Astrocyte (in vitro differentiated cells and primary cell): ENCODE measurements around the gene DACT2. TPM values are rescaled to one million over a fixed set of nuclear protein-coding genes. Genes with fewer than 3 reads are reported as not detected.

ENCODE experiments used
- DNase-seq: peaks from one replicate; pipeline ENCODE4 v3.0.0-alpha.2; 2010; ENCODE audit warnings: low read depth
- FAIRE-seq: peaks from 2 replicates; lab custom pipeline; 2011; peaks lifted over from hg19 to GRCh38; lab: Jason Lieb, UNC
- H2AFZ ChIP-seq: 2 replicates; pipeline ENCODE4 v1.6.0; 2012; ENCODE audit warnings: low read depth, low read length, inconsistent platforms
- H3K27ac ChIP-seq: 2 replicates; pipeline ENCODE4 v1.5.1; 2011; ENCODE audit warnings: low read depth, low read length, inconsistent platforms
- H3K27me3 ChIP-seq: 2 replicates; pipeline ENCODE4 v1.6.0; 2011; ENCODE audit warnings: low read length, inconsistent platforms; ENCODE audit not compliant: insufficient read depth
- H3K36me3 ChIP-seq: 2 replicates; pipeline ENCODE4 v1.5.1; 2011; ENCODE audit warnings: low read length, inconsistent platforms; ENCODE audit not compliant: insufficient read depth
- H3K4me1 ChIP-seq: 2 replicates; pipeline ENCODE4 v1.5.1; 2011; ENCODE audit warnings: low read length, inconsistent platforms; ENCODE audit not compliant: insufficient read depth
- H3K4me2 ChIP-seq: 2 replicates; pipeline ENCODE4 v1.6.0; 2012; ENCODE audit warnings: low read length, inconsistent platforms
- H3K4me3 ChIP-seq: 2 replicates; pipeline ENCODE4 v1.5.1; 2011; ENCODE audit warnings: low read depth, mild to moderate bottlenecking, low read length, inconsistent platforms; ENCODE audit not compliant: insufficient read depth
- H3K79me2 ChIP-seq: 2 replicates; pipeline ENCODE4 v1.6.0; 2012; ENCODE audit warnings: mild to moderate bottlenecking, low read length, inconsistent platforms; ENCODE audit not compliant: insufficient read depth
- H3K9ac ChIP-seq: 2 replicates; pipeline ENCODE4 v1.6.0; 2012; ENCODE audit warnings: mild to moderate bottlenecking, low read length, inconsistent platforms
- H3K9me3 ChIP-seq: 2 replicates; pipeline ENCODE4 v1.5.1; 2012; ENCODE audit warnings: low read depth, mild to moderate bottlenecking, low read length, inconsistent platforms; ENCODE audit not compliant: insufficient read depth
- H4K20me1 ChIP-seq: 2 replicates; pipeline ENCODE4 v1.6.0; 2012; ENCODE audit warnings: low read length, inconsistent platforms; ENCODE audit not compliant: insufficient read depth
- H3K27ac Mint-ChIP-seq: one replicate; pipeline ENCODE4 v1.8.0; 2021; ENCODE audit warnings: mild to moderate bottlenecking, mixed read lengths; ENCODE audit not compliant: unreplicated experiment
- H3K27me3 Mint-ChIP-seq: one replicate; pipeline ENCODE4 v1.8.0; 2021; ENCODE audit warnings: low read depth, mixed read lengths; ENCODE audit not compliant: unreplicated experiment
- H3K36me3 Mint-ChIP-seq: one replicate; pipeline ENCODE4 v1.8.0; 2021; ENCODE audit warnings: low read depth, mixed read lengths; ENCODE audit not compliant: unreplicated experiment
- H3K4me1 Mint-ChIP-seq: one replicate; pipeline ENCODE4 v1.8.0; 2021; ENCODE audit warnings: low read depth, mixed read lengths; ENCODE audit not compliant: unreplicated experiment
- H3K4me3 Mint-ChIP-seq: one replicate; pipeline ENCODE4 v1.8.0; 2021; ENCODE audit warnings: mild to moderate bottlenecking, moderate library complexity, mixed read lengths; ENCODE audit not compliant: unreplicated experiment
- H3K9me3 Mint-ChIP-seq: one replicate; pipeline ENCODE4 v1.8.0; 2021; ENCODE audit warnings: mild to moderate bottlenecking, mixed read lengths; ENCODE audit not compliant: unreplicated experiment
- CTCF ChIP-seq: IDR thresholded peaks from 2 replicates; pipeline ENCODE4 v1.5.1; 2011; ENCODE audit warnings: low read depth, mild to moderate bottlenecking, inconsistent platforms, low read length, moderate library complexity; ENCODE audit not compliant: insufficient read depth
- EZH2 ChIP-seq: IDR thresholded peaks from 2 replicates; pipeline ENCODE4 v1.6.1; 2012; ENCODE audit warnings: mild to moderate bottlenecking, low read length, inconsistent platforms; ENCODE audit not compliant: insufficient read depth
- total RNA-seq: library from RNA; stranded (reverse); gene quantifications from 2 replicates; pipeline ENCODE4 v1.2.1, GENCODE V29; 2021

The DACT2 gene
- total RNA-seq, 1 donor from 2014 or later, result 0.20 TPM

- no peak for TF ChIP-seq CTCF
- no peak for DNase-seq
- Histone ChIP-seq H2AFZ (no peak overlapping the region), H3K27me3 (no peaks in the 10 kb centered on the region), H3K9ac (no peak overlapping the region), H4K20me1 (no peaks in the 10 kb centered on the region), H3K79me2 (no peaks in the 10 kb centered on the region), H3K4me1 (no peaks in the 10 kb centered on the region), H3K9me3 (no peaks in the 10 kb centered on the region), H3K36me3 (no peaks in the 10 kb centered on the region), H3K4me2 (no peak overlapping the region), H3K4me3 (no peak overlapping the region), H3K27ac (no peak overlapping the region)
- H3K27ac Mint-ChIP-seq, result peak overlapping the region; percentile 53
- H3K27me3 Mint-ChIP-seq, result peaks cover 17% of the 10 kb centered on the region
- no peaks in the 10 kb centered on the region for H3K9me3 Mint-ChIP-seq
- H3K4me1 Mint-ChIP-seq, result peaks cover 13% of the 10 kb centered on the region
- H3K4me3 Mint-ChIP-seq, result peak overlapping the region; percentile 37
- no peaks in the 10 kb centered on the region for H3K36me3 Mint-ChIP-seq
- no peak for FAIRE-seq
These were observed 17.8 kb downstream of the DACT2 start for GRCh38 chr6:168301648-168302398.

- no peak overlapping the region for H3K9ac ChIP-seq
- H3K79me2 ChIP-seq, result no peaks in the 10 kb centered on the region
- no peak overlapping the region for H3K4me3 ChIP-seq
- no peaks in the 10 kb centered on the region for H3K9me3 ChIP-seq
- Mint-ChIP-seq H3K27me3 (peaks cover 21% of the 10 kb centered on the region), H3K4me3 (no peak overlapping the region), H3K36me3 (no peaks in the 10 kb centered on the region), H3K4me1 (peaks cover 13% of the 10 kb centered on the region), H3K9me3 (no peaks in the 10 kb centered on the region), H3K27ac (no peak overlapping the region)
- no peak overlapping the region for H3K27ac ChIP-seq
- DNase-seq (no peak), FAIRE-seq (no peak)
- no peak overlapping the region for H2AFZ ChIP-seq
- no peaks in the 10 kb centered on the region for H3K4me1 ChIP-seq
- H4K20me1 ChIP-seq, result no peaks in the 10 kb centered on the region
- no peak overlapping the region for H3K4me2 ChIP-seq
- H3K27me3 ChIP-seq, result no peaks in the 10 kb centered on the region
- H3K36me3 ChIP-seq, result no peaks in the 10 kb centered on the region
- TF ChIP-seq CTCF (no peak), EZH2 (no peak)
These were observed 18.5 kb downstream of the DACT2 start for GRCh38 chr6:168300975-168301647.
